Measurements from ENCODE around the gene SDF4.

SDF4 gene

GRCh38 chr1:1273512-1274298, 41.9 kb upstream of the SDF4 start, which contains the start of gene UBE2J2:
Gene UBE2J2 (minus strand): TSS chr1:1273854. CDS start chr1:1267992, 5,862 bp downstream.
- H4K20me1 ChIP-seq (ENCODE audit: insufficient read depth, low read length), result peaks cover 30% of the 10 kb centered on the region
- H3K36me3 ChIP-seq (replicated peaks; ENCODE audit: low read depth, low read length), result peaks cover 10% of the 10 kb centered on the region
- H3K4me2 ChIP-seq (ENCODE audit: low read length), result peak within 1 kb of the TSS; percentile 98
- TF ChIP-seq EZH2phosphoT487 (IDR thresholded peaks at IDR 0.05; ENCODE audit: low read depth) (no peak), CTCF (IDR thresholded peaks at IDR 0.05; ENCODE audit: low read depth, low read length) (no peak)
- no peaks in the 10 kb centered on the region for H3K27me3 ChIP-seq (ENCODE audit: low read depth, low read length)
- H3K79me2 ChIP-seq (ENCODE audit: low read length), result peaks cover 49% of the 10 kb centered on the region
- peak within 1 kb of the TSS; percentile 62; the same call in 1 of the 2 replicates for H2AFZ ChIP-seq (ENCODE audit: low read depth, low read length)
- peak within 1 kb of the TSS; percentile 98 for H3K4me3 ChIP-seq (ENCODE audit: low read length)
- peaks cover 19% of the 10 kb centered on the region for H3K4me1 ChIP-seq (ENCODE audit: low read length)
- peak within 1 kb of the TSS; percentile 85 for H3K9ac ChIP-seq (ENCODE audit: low read length)
- H3K27ac ChIP-seq (ENCODE audit: low read length), result peak within 1 kb of the TSS; percentile 25; the same call in 1 of the 2 replicates
- H3K9me3 ChIP-seq (ENCODE audit: insufficient read depth, low read length), result no peaks in the 10 kb centered on the region

GRCh38 chr1:1273209-1273511, 41.4 kb upstream of the SDF4 start:
- H3K79me2 ChIP-seq (ENCODE audit: low read length), result peaks cover 55% of the 10 kb centered on the region

GRCh38 chr1:1272341-1273208, 40.8 kb upstream of the SDF4 start:
- TF ChIP-seq EZH2phosphoT487 (IDR thresholded peaks at IDR 0.05; ENCODE audit: low read depth), result no peak
- TF ChIP-seq CTCF (IDR thresholded peaks at IDR 0.05; ENCODE audit: low read depth, low read length), result no peak
- H3K27ac ChIP-seq (ENCODE audit: low read length), result peak overlapping the region; percentile 17; the same call in 1 of the 2 replicates
- H3K4me2 ChIP-seq (ENCODE audit: low read length), result peak overlapping the region; percentile 98
- H3K4me3 ChIP-seq (ENCODE audit: low read length), result peak overlapping the region; percentile 98
- peaks cover 33% of the 10 kb centered on the region for H4K20me1 ChIP-seq (ENCODE audit: insufficient read depth, low read length)
- H3K36me3 ChIP-seq (replicated peaks; ENCODE audit: low read depth, low read length), result peaks cover 15% of the 10 kb centered on the region
- H3K9me3 ChIP-seq (ENCODE audit: insufficient read depth, low read length), result no peaks in the 10 kb centered on the region
- H3K9ac ChIP-seq (ENCODE audit: low read length), result peak overlapping the region; percentile 85
- peaks cover 61% of the 10 kb centered on the region for H3K79me2 ChIP-seq (ENCODE audit: low read length)
- peaks cover 19% of the 10 kb centered on the region for H3K4me1 ChIP-seq (ENCODE audit: low read length)
- no peak overlapping the region for H2AFZ ChIP-seq (ENCODE audit: low read depth, low read length)
- no peaks in the 10 kb centered on the region for H3K27me3 ChIP-seq (ENCODE audit: low read depth, low read length)

More at GRCh38 chr1:1273209-1273511, 41.4 kb upstream of the SDF4 start:
- H3K9ac ChIP-seq (ENCODE audit: low read length), result peak overlapping the region; percentile 85
- H3K27ac ChIP-seq (ENCODE audit: low read length), result peak overlapping the region; percentile 17; the same call in 1 of the 2 replicates
- H3K4me3 ChIP-seq (ENCODE audit: low read length), result peak overlapping the region; percentile 98
- no peaks in the 10 kb centered on the region for H3K9me3 ChIP-seq (ENCODE audit: insufficient read depth, low read length)
- TF ChIP-seq EZH2phosphoT487 (IDR thresholded peaks at IDR 0.05; ENCODE audit: low read depth), result no peak
- no peak for TF ChIP-seq CTCF (IDR thresholded peaks at IDR 0.05; ENCODE audit: low read depth, low read length)
- H3K36me3 ChIP-seq (replicated peaks; ENCODE audit: low read depth, low read length), result peaks cover 13% of the 10 kb centered on the region
- peaks cover 33% of the 10 kb centered on the region for H4K20me1 ChIP-seq (ENCODE audit: insufficient read depth, low read length)
- no peaks in the 10 kb centered on the region for H3K27me3 ChIP-seq (ENCODE audit: low read depth, low read length)
- peaks cover 19% of the 10 kb centered on the region for H3K4me1 ChIP-seq (ENCODE audit: low read length)
- H3K4me2 ChIP-seq (ENCODE audit: low read length), result peak overlapping the region; percentile 98
- no peak overlapping the region for H2AFZ ChIP-seq (ENCODE audit: low read depth, low read length)

GRCh38 chr1:1270813-1271212, 39.0 kb upstream of the SDF4 start:
- no peak overlapping the region for H3K4me2 ChIP-seq (ENCODE audit: low read length)
- peaks cover 23% of the 10 kb centered on the region for H3K36me3 ChIP-seq (replicated peaks; ENCODE audit: low read depth, low read length)
- H3K79me2 ChIP-seq (ENCODE audit: low read length), result peaks cover 69% of the 10 kb centered on the region

More at GRCh38 chr1:1270813-1271212, 39.0 kb upstream of the SDF4 start:
- no peak for TF ChIP-seq CTCF (IDR thresholded peaks at IDR 0.05; ENCODE audit: low read depth, low read length)
- TF ChIP-seq EZH2phosphoT487 (IDR thresholded peaks at IDR 0.05; ENCODE audit: low read depth), result no peak
- H3K27ac ChIP-seq (ENCODE audit: low read length), result no peak overlapping the region
- H2AFZ ChIP-seq (ENCODE audit: low read depth, low read length), result no peak overlapping the region
- peaks cover 33% of the 10 kb centered on the region for H4K20me1 ChIP-seq (ENCODE audit: insufficient read depth, low read length)
- no peak overlapping the region for H3K4me3 ChIP-seq (ENCODE audit: low read length)
- no peak overlapping the region for H3K9ac ChIP-seq (ENCODE audit: low read length)
- peaks cover 19% of the 10 kb centered on the region for H3K4me1 ChIP-seq (ENCODE audit: low read length)
- no peaks in the 10 kb centered on the region for H3K9me3 ChIP-seq (ENCODE audit: insufficient read depth, low read length)
- no peaks in the 10 kb centered on the region for H3K27me3 ChIP-seq (ENCODE audit: low read depth, low read length)

Measured in OCI-LY3 (cell line).